HepG2 (cell line): ENCODE measurements around the gene ZBTB20. TPM values are rescaled to one million over a fixed set of nuclear protein-coding genes. Genes with fewer than 3 reads are reported as not detected.

Experiments used
- CENPBD1 ChIP-seq: sonication (generic); formaldehyde crosslinking; IDR thresholded peaks from 2 replicates; pipeline ENCODE4 v1.8.0; 2022; ENCODE audit warnings: missing genetic modification reagents, low read depth, mild to moderate bottlenecking, borderline replicate concordance
- NFIB ChIP-seq: sonication (generic); formaldehyde crosslinking; IDR thresholded peaks from 2 replicates; pipeline ENCODE4 v1.9.0; 2021; ENCODE audit warnings: missing genetic modification reagents, mild to moderate bottlenecking, borderline replicate concordance
- NFYB ChIP-seq: sonication (generic); formaldehyde crosslinking; IDR thresholded peaks from 2 replicates; pipeline ENCODE4 v1.4.0; 2020; ENCODE audit warnings: missing genetic modification reagents
- RFX3 ChIP-seq: IDR thresholded peaks from 2 replicates; pipeline ENCODE4 v1.6.1; 2016; ENCODE audit warnings: missing biosample characterization, missing genetic modification reagents
- RFXAP ChIP-seq: sonication (generic); formaldehyde crosslinking; IDR thresholded peaks from 2 replicates; pipeline ENCODE4 v1.4.0; 2020; ENCODE audit warnings: missing genetic modification reagents, borderline replicate concordance
- ZBTB20 ChIP-seq: sonication (generic); formaldehyde crosslinking; IDR thresholded peaks from 2 replicates; pipeline ENCODE4 v1.8.1; 2023; ENCODE audit warnings: missing genetic modification reagents, low read depth, mild to moderate bottlenecking, borderline replicate concordance
- ZBTB39 ChIP-seq: sonication (generic); formaldehyde crosslinking; IDR thresholded peaks from 2 replicates; pipeline ENCODE4 v1.5.0; 2020; ENCODE audit warnings: missing genetic modification reagents
- ZNF20 ChIP-seq: sonication (generic); formaldehyde crosslinking; IDR thresholded peaks from 2 replicates; pipeline ENCODE4 v1.4.0; 2020; ENCODE audit warnings: mild to moderate bottlenecking, moderate library complexity, missing genetic modification reagents
- ZNF3 ChIP-seq: IDR thresholded peaks from 2 replicates; pipeline ENCODE4 v1.7.0; 2017; ENCODE audit warnings: inconsistent platforms
- ZNF468 ChIP-seq: sonication (generic); formaldehyde crosslinking; IDR thresholded peaks from 2 replicates; pipeline ENCODE4 v1.8.0; 2022; ENCODE audit warnings: mild to moderate bottlenecking, moderate library complexity, missing genetic modification reagents
- ZNF562 ChIP-seq: sonication (generic); formaldehyde crosslinking; IDR thresholded peaks from 2 replicates; pipeline ENCODE4 v1.8.0; 2022; ENCODE audit warnings: missing genetic modification reagents, borderline replicate concordance
- polyA plus RNA-seq, 8 experiments: library from polyadenylated mRNA; depleted of rRNA in 3 of 8; stranded (reverse) in 7 of 8; unstranded in 1 of 8; fragments of >200 nt; fragmentation: Illumina TruSeq in 4 of 8; extraction: Trizol in 4 of 8; gene quantifications; 2 replicates each; pipeline versions ENCODE4 v1.2.1 to v1.2.3, GENCODE V29; 2011 to 2016; ENCODE audit warnings: low read depth in 4 of 8, missing spikeins in 1 of 8, mixed read lengths in 1 of 8; ENCODE audit not compliant: insufficient read depth in 1 of 8
- total RNA-seq, 5 experiments: library from RNA; depleted of rRNA; stranded (reverse); fragments of >200 nt; fragmentation: Illumina TruSeq; extraction: Trizol; gene quantifications; 2 replicates each; pipeline ENCODE4 v1.2.3, GENCODE V29; 2016; ENCODE audit warnings: low read depth in 1 of 5
- TF ChIP-seq, protein P1 (sequence below): sonication (generic); formaldehyde crosslinking; IDR thresholded peaks from 2 replicates; pipeline ENCODE4 v1.4.0; 2020; ENCODE audit warnings: missing genetic modification reagents; ENCODE audit errors: not compliant biosample characterization
- TF ChIP-seq, protein P2 (sequence below): IDR thresholded peaks from 2 replicates; pipeline ENCODE4 v1.6.1; 2018; ENCODE audit warnings: missing genetic modification reagents

Gene ZBTB20
- total and polyA plus RNA-seq, 2 of the 13 experiments (the other 11 are each of a cell fraction or from before 2014, with no cell fraction given): 1.9 to 8.8 TPM

DNA sequence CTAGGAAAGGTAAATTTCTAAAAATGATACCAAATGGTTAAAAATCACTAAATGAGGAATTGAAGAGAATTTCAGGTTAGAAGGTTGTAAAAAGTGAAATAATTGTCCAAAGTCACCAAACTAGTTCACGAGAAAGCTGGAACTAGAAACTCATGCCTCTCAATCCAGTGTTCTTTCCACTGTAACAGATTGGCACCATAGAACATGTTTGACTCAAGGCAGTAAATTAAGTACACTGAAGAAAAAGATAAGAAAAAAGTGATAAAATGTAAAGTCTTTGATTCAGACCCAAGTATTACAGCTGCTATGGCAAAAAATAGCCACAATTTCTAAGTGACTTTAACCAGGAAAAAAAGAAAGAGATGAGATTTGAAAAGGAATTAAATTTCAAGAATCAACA is 26.5 kb downstream of the ZBTB20 start (continued):
- TF ChIP-seq CENPBD1 (CRISPR knock-in tag) (no peak), ZNF468 (CRISPR knock-in tag) (no peak), NFYB (CRISPR knock-in tag) (no peak), RFXAP (CRISPR knock-in tag) (no peak), RFX3 (CRISPR knock-in tag) (no peak), ZNF562 (CRISPR knock-in tag) (no peak), ZNF20 (CRISPR knock-in tag) (no peak), ZNF3 (CRISPR knock-in tag) (no peak), ZBTB20 (CRISPR knock-in tag) (no peak), NFIB (CRISPR knock-in tag) (no peak), ZBTB39 (CRISPR knock-in tag) (no peak)
- TF ChIP-seq, protein P1, sequence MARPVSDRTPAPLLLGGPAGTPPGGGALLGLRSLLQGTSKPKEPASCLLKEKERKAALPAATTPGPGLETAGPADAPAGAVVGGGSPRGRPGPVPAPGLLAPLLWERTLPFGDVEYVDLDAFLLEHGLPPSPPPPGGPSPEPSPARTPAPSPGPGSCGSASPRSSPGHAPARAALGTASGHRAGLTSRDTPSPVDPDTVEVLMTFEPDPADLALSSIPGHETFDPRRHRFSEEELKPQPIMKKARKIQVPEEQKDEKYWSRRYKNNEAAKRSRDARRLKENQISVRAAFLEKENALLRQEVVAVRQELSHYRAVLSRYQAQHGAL (CRISPR knock-in tag): no peak
- TF ChIP-seq, protein P2, sequence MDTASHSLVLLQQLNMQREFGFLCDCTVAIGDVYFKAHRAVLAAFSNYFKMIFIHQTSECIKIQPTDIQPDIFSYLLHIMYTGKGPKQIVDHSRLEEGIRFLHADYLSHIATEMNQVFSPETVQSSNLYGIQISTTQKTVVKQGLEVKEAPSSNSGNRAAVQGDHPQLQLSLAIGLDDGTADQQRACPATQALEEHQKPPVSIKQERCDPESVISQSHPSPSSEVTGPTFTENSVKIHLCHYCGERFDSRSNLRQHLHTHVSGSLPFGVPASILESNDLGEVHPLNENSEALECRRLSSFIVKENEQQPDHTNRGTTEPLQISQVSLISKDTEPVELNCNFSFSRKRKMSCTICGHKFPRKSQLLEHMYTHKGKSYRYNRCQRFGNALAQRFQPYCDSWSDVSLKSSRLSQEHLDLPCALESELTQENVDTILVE (CRISPR knock-in tag): no peak
